Effector memory CD4-positive, alpha-beta T cell (primary cell): ENCODE data around the gene DNAH11.

ENCODE experiments used
- DNase-seq, 3 donors: peaks; one replicate each; pipeline ENCODE4 v3.0.0-alpha.2; 2020
- H3K27ac ChIP-seq: 2 replicates; pipeline ENCODE4 v1.7.0; 2013; ENCODE audit warnings: mild to moderate bottlenecking, low read length, moderate library complexity; ENCODE audit not compliant: insufficient read depth, poor library complexity, severe bottlenecking
- H3K27me3 ChIP-seq: replicated peaks from 2 replicates; pipeline ENCODE4 v1.7.0; 2013; ENCODE audit warnings: mild to moderate bottlenecking, low read length; ENCODE audit not compliant: insufficient read depth, control insufficient read depth, poor library complexity, severe bottlenecking
- H3K36me3 ChIP-seq: 2 replicates; pipeline ENCODE4 v1.7.0; 2013; ENCODE audit warnings: mild to moderate bottlenecking, low read length, moderate library complexity; ENCODE audit not compliant: control insufficient read depth, insufficient read depth
- H3K4me1 ChIP-seq: 2 replicates; pipeline ENCODE4 v1.7.0; 2013; ENCODE audit warnings: low read length, mild to moderate bottlenecking; ENCODE audit not compliant: control insufficient read depth, insufficient read depth, poor library complexity, severe bottlenecking
- H3K4me3 ChIP-seq: 2 replicates; pipeline ENCODE4 v1.7.0; 2013; ENCODE audit warnings: low read length, low read depth, mild to moderate bottlenecking; ENCODE audit not compliant: insufficient read depth, poor library complexity, severe bottlenecking
- H3K9me3 ChIP-seq: 2 replicates; pipeline ENCODE4 v1.7.0; 2013; ENCODE audit warnings: mild to moderate bottlenecking, low read length, moderate library complexity; ENCODE audit not compliant: control insufficient read depth

The DNAH11 gene

DNA sequence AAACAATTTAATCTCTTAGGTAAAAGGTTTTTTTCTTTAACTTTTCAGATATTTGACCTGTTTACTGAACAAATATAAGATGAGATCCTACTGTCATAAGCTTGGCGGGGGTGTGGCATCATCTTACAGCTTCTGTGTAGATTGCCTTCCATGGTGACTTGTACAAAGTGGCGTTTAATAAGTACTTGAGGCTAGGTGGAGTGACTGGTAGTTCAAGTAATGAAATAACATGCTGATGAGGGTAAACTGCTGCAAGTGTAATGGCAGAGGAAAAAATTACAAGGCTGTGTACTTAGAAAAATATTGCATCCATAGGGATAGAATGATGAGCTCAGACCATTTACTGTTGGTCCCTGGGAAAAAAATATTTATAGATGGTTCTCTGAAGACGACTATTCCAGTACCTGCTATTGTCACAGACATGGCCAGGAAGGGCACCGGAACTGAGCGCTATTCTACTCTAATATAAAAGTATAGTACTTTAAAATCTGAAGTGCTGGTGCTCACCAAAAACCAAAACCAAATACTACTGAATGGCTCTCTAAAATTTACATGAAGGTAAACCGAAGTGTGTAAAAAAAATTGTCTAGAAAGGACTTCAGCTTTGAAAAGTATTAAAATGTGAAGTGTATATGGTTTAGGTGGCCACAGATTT is 42.4 kb downstream of the DNAH11 start:
- Histone ChIP-seq H3K27ac (no peak overlapping the region), H3K4me1 (no peaks in the 10 kb centered on the region), H3K27me3 (no peaks in the 10 kb centered on the region), H3K36me3 (no peaks in the 10 kb centered on the region), H3K4me3 (no peak overlapping the region), H3K9me3 (no peaks in the 10 kb centered on the region)
- DNase-seq = no peak

DNA sequence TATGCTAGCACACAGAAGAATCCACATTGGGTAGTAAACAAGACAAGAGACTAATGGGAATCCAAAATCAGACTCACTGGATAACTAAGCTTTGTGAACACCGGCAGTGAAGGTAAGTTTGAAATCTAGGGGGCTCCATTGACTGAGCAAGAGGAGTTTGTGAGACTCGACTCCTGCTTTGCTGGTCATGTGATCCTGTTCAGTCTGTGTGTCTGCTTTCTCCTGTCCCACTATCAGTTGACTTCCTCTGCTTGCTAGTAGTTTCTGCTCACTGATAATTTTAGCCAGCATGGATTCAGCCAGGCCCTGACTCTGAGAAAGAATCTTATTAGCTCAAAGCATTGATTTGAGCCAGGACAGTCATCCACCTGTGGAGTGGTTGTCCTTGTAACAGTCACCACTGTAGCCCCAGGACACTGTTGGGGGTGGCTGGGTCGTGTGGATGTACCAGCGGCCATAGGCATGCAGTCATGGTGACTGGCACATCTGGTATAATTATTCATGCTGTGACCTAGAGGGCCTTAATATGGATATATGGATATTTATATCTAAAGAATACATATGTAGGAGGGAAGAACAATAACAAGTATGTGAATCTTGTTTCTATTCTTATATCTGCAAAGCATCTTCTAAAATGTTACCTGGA is 44.4 kb downstream of the DNAH11 start:
- Histone ChIP-seq H3K9me3 (no peaks in the 10 kb centered on the region), H3K4me1 (no peaks in the 10 kb centered on the region), H3K27me3 (no peaks in the 10 kb centered on the region), H3K36me3 (no peaks in the 10 kb centered on the region), H3K4me3 (no peak overlapping the region), H3K27ac (no peak overlapping the region)
- no peak for DNase-seq

DNA sequence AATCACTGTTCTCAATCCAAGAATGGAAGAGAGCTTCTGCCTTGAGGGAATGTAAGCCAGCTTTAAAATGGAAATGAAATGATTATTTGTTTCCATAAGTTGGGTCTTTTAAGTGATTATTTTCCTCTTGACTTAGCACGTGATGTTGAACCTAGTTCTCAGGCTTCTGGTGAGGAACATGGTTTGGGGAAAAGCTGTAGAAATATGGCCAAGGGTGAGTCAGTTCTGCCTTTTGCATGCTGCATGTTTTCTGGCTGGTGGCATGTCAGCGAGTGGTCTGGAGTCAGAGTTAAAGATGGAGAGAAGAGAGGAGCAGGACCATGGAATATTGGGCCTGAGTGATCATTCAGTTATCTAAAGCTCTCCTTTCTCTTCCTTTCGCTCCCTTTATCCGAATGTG is 54.0 kb downstream of the DNAH11 start:
- Histone ChIP-seq H3K4me3 (no peak overlapping the region), H3K4me1 (no peaks in the 10 kb centered on the region)
- no peak for DNase-seq

DNA sequence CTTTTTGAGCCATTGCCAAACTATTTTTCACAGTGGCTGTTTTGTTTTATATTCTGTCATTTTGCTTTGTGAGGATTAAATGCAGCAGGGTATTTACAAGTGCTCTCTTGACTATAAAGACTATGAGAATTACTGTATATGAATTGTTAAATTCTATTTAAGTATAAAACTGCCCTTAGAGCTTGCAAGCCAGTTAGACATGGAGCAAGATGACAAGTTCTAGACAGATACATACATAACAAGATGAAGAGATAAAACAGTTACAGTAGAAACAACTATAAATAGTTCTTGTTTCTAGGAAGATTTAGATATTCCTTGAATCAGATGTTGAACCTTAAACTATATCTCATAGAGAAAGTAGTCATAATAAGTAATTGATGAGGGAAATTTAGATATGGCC is 60.6 kb downstream of the DNAH11 start:
- no peaks in the 10 kb centered on the region for H3K4me1 ChIP-seq
- no peak overlapping the region for H3K4me3 ChIP-seq
- H3K36me3 ChIP-seq = no peaks in the 10 kb centered on the region
- no peak overlapping the region for H3K27ac ChIP-seq
- DNase-seq = no peak
- H3K27me3 ChIP-seq = no peaks in the 10 kb centered on the region
- no peaks in the 10 kb centered on the region for H3K9me3 ChIP-seq

More for the DNA sequence above, 54.0 kb downstream of the DNAH11 start:
- Histone ChIP-seq H3K27ac (no peak overlapping the region), H3K9me3 (no peaks in the 10 kb centered on the region), H3K36me3 (no peaks in the 10 kb centered on the region), H3K27me3 (no peaks in the 10 kb centered on the region)

DNA sequence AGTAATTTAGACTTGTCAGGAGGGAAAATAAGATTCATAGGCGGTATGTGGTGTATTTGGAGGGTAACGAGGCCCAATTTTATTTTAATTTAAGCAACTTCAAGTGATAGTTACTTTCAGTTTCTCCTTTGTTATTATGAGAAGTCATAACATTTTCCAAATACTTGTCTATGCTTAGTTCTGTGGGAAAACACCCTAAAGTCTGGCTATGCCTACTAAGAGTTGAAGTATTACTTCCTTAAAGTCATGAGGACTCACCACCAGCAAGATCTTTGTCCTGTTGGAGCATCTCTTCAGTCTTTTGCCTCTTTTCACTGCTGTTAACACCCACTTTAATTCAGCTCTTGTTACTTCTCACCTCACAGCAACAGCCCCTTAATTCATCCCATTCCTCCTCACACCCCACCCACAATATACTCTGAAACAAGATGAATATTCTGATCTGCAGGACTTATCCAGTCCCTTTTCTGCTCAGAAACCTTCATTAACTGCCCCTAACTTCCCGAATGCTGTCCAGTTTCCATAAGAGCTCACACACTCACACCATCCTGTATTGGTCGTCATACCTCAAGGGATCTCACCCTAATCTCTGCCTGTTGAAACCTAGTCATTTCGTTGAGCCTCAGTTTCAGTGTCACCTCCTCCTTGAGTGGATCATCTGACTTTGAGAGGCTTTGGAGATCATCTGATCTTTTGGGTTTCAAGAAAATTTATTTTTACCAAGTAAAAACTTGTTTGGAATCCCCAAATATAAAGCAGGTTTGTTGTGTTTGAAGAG is 61.3 kb downstream of the DNAH11 start:
- no peak overlapping the region for H3K4me3 ChIP-seq
- H3K27me3 ChIP-seq = no peaks in the 10 kb centered on the region
- no peak for DNase-seq
- H3K36me3 ChIP-seq = no peaks in the 10 kb centered on the region
- H3K9me3 ChIP-seq = no peaks in the 10 kb centered on the region
- no peak overlapping the region for H3K27ac ChIP-seq
- no peaks in the 10 kb centered on the region for H3K4me1 ChIP-seq

DNA sequence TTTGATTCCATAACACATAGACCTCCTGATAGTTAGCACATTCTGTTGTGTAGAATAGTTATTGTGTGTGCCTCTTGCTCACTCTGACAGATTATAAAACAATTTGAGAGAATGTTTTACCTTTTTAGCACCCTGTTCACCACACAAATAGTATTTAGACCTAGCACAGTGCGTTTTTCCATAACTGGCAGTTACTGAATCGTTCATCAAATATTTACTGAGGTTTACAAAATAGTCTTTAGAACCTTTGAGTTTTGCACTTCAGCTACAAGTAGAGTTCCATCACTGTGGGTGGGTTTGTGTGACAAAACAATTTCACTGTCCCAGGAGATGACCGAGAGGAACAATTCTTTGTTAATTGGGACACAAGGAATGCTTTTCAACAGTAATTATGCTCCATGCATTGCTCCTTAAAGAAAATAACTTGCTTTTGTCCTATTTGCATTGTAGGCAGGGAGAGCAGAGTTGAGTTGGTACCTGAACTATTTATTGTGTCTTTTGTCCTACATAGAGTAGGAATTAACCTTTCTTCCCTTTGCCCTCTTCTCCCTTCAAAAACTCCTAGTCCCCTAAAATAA is 62.3 kb downstream of the DNAH11 start:
- H3K27me3 ChIP-seq = no peaks in the 10 kb centered on the region
- no peaks in the 10 kb centered on the region for H3K9me3 ChIP-seq
- H3K4me3 ChIP-seq = no peak overlapping the region
- no peaks in the 10 kb centered on the region for H3K36me3 ChIP-seq
- no peaks in the 10 kb centered on the region for H3K4me1 ChIP-seq
- DNase-seq = no peak
- no peak overlapping the region for H3K27ac ChIP-seq

DNA sequence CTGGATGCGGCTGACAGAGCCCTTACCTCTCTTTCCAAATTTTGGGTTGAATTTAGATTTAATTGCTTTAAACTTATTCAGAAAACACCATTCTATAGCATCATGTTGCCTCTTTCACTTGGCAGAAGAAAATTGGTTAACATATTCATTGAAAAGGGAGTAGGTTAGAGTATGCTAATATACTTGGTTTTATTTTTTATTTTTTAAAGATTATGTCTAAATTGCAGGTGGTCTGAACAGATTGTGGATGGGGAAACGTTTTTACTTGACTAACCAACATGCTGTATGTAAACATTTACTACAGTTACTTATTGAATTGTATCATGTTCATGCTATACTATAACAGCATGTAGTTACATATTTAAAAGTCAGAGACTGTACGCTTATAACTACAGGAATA is 65.6 kb downstream of the DNAH11 start:
- H3K4me3 ChIP-seq = no peak overlapping the region
- H3K27ac ChIP-seq = no peak overlapping the region
- H3K4me1 ChIP-seq = no peaks in the 10 kb centered on the region
- H3K36me3 ChIP-seq = no peaks in the 10 kb centered on the region
- H3K27me3 ChIP-seq = no peaks in the 10 kb centered on the region
- no peaks in the 10 kb centered on the region for H3K9me3 ChIP-seq
- DNase-seq = no peak

DNA sequence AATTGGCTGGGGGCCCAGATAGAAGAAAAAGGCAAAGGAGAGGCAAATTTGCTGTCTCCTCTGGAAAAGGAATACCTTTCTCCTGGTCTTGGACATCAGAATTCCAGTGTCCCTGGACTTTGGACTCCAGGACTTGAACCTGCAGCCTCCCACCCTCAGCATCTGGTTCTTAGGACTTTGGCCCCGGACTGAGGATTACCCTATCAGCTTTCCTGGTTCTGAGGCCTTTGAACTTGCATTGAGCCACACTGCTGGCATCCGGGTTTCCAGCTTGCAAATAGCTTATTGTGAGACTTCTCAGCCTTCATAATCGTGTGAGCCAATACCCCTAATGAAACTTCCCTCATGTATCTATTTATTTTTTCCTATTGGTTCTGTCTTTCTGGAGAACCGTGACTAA is 68.3 kb downstream of the DNAH11 start:
- H3K27me3 ChIP-seq = no peaks in the 10 kb centered on the region
- no peaks in the 10 kb centered on the region for H3K4me1 ChIP-seq
- H3K27ac ChIP-seq = no peak overlapping the region
- no peak overlapping the region for H3K4me3 ChIP-seq
- no peaks in the 10 kb centered on the region for H3K9me3 ChIP-seq
- no peaks in the 10 kb centered on the region for H3K36me3 ChIP-seq
- no peak for DNase-seq

DNA sequence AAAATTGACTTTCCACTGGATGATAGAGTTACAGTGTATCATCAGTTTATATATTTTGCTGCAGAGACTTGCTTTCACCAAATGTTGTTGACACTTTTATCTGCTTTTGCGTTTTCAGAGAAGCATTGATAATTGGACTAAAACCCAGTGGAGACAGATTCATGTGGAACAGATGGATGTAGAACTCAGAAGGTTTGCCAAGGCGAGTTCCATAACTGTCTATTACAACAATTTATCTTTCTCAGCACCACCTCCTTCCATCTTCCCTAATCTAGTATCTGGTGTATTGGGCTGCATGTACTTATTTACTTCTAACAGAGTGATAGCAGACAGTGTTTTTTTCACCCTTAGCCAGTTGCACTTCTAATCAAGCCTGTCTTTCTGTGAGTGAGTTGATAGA is 73.3 kb downstream of the DNAH11 start:
- DNase-seq = no peak
- Histone ChIP-seq H3K9me3 (no peaks in the 10 kb centered on the region), H3K4me3 (no peak overlapping the region)

More for the DNA sequence above, 73.3 kb downstream of the DNAH11 start:
- no peaks in the 10 kb centered on the region for H3K4me1 ChIP-seq
- H3K27ac ChIP-seq = no peak overlapping the region
- no peaks in the 10 kb centered on the region for H3K36me3 ChIP-seq
- no peaks in the 10 kb centered on the region for H3K27me3 ChIP-seq
